Osteocyte (in vitro differentiated cells): ENCODE results near the gene SIPA1L3. TPM values are rescaled to one million over a fixed set of nuclear protein-coding genes. Genes with fewer than 3 reads are reported as not detected.

Experiments
- DNase-seq: peaks from one replicate; pipeline ENCODE4 v3.0.0; 2021; ENCODE audit warnings: mixed read lengths; ENCODE audit not compliant: unreplicated experiment; ENCODE audit errors: extremely low spot score
- H3K27ac Mint-ChIP-seq: one replicate; pipeline ENCODE4 v1.8.0; 2021; ENCODE audit warnings: mild to moderate bottlenecking, mixed read lengths; ENCODE audit not compliant: unreplicated experiment
- H3K27me3 Mint-ChIP-seq: one replicate; pipeline ENCODE4 v1.8.0; 2021; ENCODE audit warnings: mixed read lengths; ENCODE audit not compliant: unreplicated experiment
- H3K36me3 Mint-ChIP-seq: one replicate; pipeline ENCODE4 v1.8.0; 2021; ENCODE audit warnings: mixed read lengths; ENCODE audit not compliant: unreplicated experiment
- H3K4me1 Mint-ChIP-seq: one replicate; pipeline ENCODE4 v1.8.0; 2021; ENCODE audit warnings: mixed read lengths; ENCODE audit not compliant: unreplicated experiment
- H3K4me3 Mint-ChIP-seq: one replicate; pipeline ENCODE4 v1.8.0; 2021; ENCODE audit warnings: mild to moderate bottlenecking, moderate library complexity, mixed read lengths; ENCODE audit not compliant: unreplicated experiment
- H3K9me3 Mint-ChIP-seq: one replicate; pipeline ENCODE4 v1.8.0; 2021; ENCODE audit warnings: mixed read lengths; ENCODE audit not compliant: unreplicated experiment
- CTCF ChIP-seq: fragments of 200-600 bp; sonication (generic); IDR thresholded peaks from 2 replicates; pipeline ENCODE4 v1.5.0; 2021; ENCODE audit warnings: antibody characterized with exemption, mild to moderate bottlenecking, moderate library complexity
- total RNA-seq: library from RNA; stranded (reverse); gene quantifications from 2 replicates; pipeline ENCODE4 v1.2.1, GENCODE V29; 2021

Gene SIPA1L3
- total RNA-seq, 1 donor from 2014 or later, result 27.1 TPM

GRCh38 chr19:38195237-38195636 lies 288.2 kb downstream of the SIPA1L3 start:
- Mint-ChIP-seq H3K27ac (no peak overlapping the region), H3K4me1 (no peaks in the 10 kb centered on the region), H3K9me3 (no peaks in the 10 kb centered on the region), H3K36me3 (peaks cover 3% of the 10 kb centered on the region), H3K27me3 (no peaks in the 10 kb centered on the region), H3K4me3 (no peak overlapping the region)
- TF ChIP-seq CTCF, result no peak
- DNase-seq, result no peak

GRCh38 chr19:38196245-38196837 lies 289.3 kb downstream of the SIPA1L3 start:
- DNase-seq, result no peak
- no peak for TF ChIP-seq CTCF
- no peaks in the 10 kb centered on the region for H3K9me3 Mint-ChIP-seq
- no peak overlapping the region for H3K27ac Mint-ChIP-seq
- H3K4me1 Mint-ChIP-seq, result no peaks in the 10 kb centered on the region
- no peaks in the 10 kb centered on the region for H3K27me3 Mint-ChIP-seq
- no peak overlapping the region for H3K4me3 Mint-ChIP-seq
- H3K36me3 Mint-ChIP-seq, result peaks cover 4% of the 10 kb centered on the region

- no peaks in the 10 kb centered on the region for H3K4me1 Mint-ChIP-seq
- H3K4me3 Mint-ChIP-seq, result no peak overlapping the region
- no peak for DNase-seq
- peaks cover 8% of the 10 kb centered on the region for H3K36me3 Mint-ChIP-seq
- no peaks in the 10 kb centered on the region for H3K27me3 Mint-ChIP-seq
- TF ChIP-seq CTCF, result no peak
- no peaks in the 10 kb centered on the region for H3K9me3 Mint-ChIP-seq
- no peak overlapping the region for H3K27ac Mint-ChIP-seq
These were observed 290.1 kb downstream of the SIPA1L3 start for GRCh38 chr19:38196948-38197656.

GRCh38 chr19:38197937-38198704 lies 291.1 kb downstream of the SIPA1L3 start:
- peaks cover 11% of the 10 kb centered on the region for H3K36me3 Mint-ChIP-seq
- TF ChIP-seq CTCF, result no peak
- H3K4me3 Mint-ChIP-seq, result no peak overlapping the region
- no peaks in the 10 kb centered on the region for H3K9me3 Mint-ChIP-seq
- H3K4me1 Mint-ChIP-seq, result no peaks in the 10 kb centered on the region
- no peak overlapping the region for H3K27ac Mint-ChIP-seq
- H3K27me3 Mint-ChIP-seq, result no peaks in the 10 kb centered on the region
- no peak for DNase-seq

- Mint-ChIP-seq H3K36me3 (peaks cover 11% of the 10 kb centered on the region), H3K27ac (no peak overlapping the region), H3K4me1 (no peaks in the 10 kb centered on the region), H3K4me3 (no peak overlapping the region), H3K27me3 (no peaks in the 10 kb centered on the region), H3K9me3 (no peaks in the 10 kb centered on the region)
- TF ChIP-seq CTCF, result no peak
- DNase-seq, result no peak
These were observed 292.3 kb downstream of the SIPA1L3 start for GRCh38 chr19:38199340-38199739.
